Aorta (tissue), 5 donors: Measurements from ENCODE around the gene CD81. TPM values are rescaled to one million over a fixed set of nuclear protein-coding genes. Genes with fewer than 3 reads are reported as not detected.

Experiments
- ATAC-seq: fragments of 200-7000 bp; cut with Tn5 transposase; one replicate; pipeline ENCODE4 v1.9.1; 2022; ENCODE audit warnings: moderate library complexity; ENCODE audit not compliant: low FRiP score
- DNase-seq, 2 donors: peaks; one replicate each; pipeline ENCODE4 v3.0.0-alpha.2; 2020
- H3K27ac ChIP-seq, 2 donors: one replicate each; pipeline ENCODE4 v1.5.1; 2013; ENCODE audit warnings: low read length in 2 of 2, mild to moderate bottlenecking in 2 of 2, moderate library complexity in 2 of 2, control low read depth in 1 of 2, inconsistent platforms in 1 of 2, low read depth in 1 of 2
- H3K27me3 ChIP-seq, 2 donors: one replicate each; pipeline ENCODE4 v1.6.1; 2013; ENCODE audit warnings: control low read depth in 1 of 2, low read length in 1 of 2, mild to moderate bottlenecking in 1 of 2, moderate library complexity in 1 of 2; ENCODE audit not compliant: insufficient read depth in 2 of 2, control insufficient read depth in 1 of 2
- H3K36me3 ChIP-seq, 2 donors: one replicate each; pipeline ENCODE4 v1.6.1; 2013; ENCODE audit warnings: control low read depth in 1 of 2, low read length in 1 of 2, mild to moderate bottlenecking in 1 of 2; ENCODE audit not compliant: insufficient read depth in 2 of 2, control insufficient read depth in 1 of 2
- H3K4me1 ChIP-seq, 2 donors: one replicate each; pipeline ENCODE4 v1.6.1; 2013; ENCODE audit warnings: low read length in 2 of 2, control low read depth in 1 of 2, mild to moderate bottlenecking in 1 of 2, moderate library complexity in 1 of 2; ENCODE audit not compliant: insufficient read depth in 2 of 2, control insufficient read depth in 1 of 2
- H3K4me3 ChIP-seq, 2 donors: one replicate each; pipeline ENCODE4 v1.5.1; 2013; ENCODE audit warnings: low read length in 2 of 2, control low read depth in 1 of 2, mild to moderate bottlenecking in 1 of 2
- H3K9me3 ChIP-seq: one replicate; pipeline ENCODE4 v1.6.1; 2013; ENCODE audit warnings: mild to moderate bottlenecking, low read length; ENCODE audit not compliant: control insufficient read depth
- WGBS, 2 donors: extraction: QIAGEN DNeasy Blood & Tissue Kit; methylation state at CpG; one replicate each; pipeline ENCODE4 v1.1.7; 2013; 5-methylcytosine and 5-hydroxymethylcytosine counted together
- intact Hi-C, 2 donors: fragments of 100-400 bp; cut with DNase I; formaldehyde crosslinking; loops; one replicate each; pipeline versions ENCODE4 v1.14.2 to v1.15.0; 2022
- polyA plus RNA-seq, 2 donors: library from polyadenylated mRNA; stranded (reverse); fragments of 200-250 nt; gene quantifications; one replicate each; pipeline ENCODE4 v1.2.3, GENCODE V29; 2013
- total RNA-seq, 2 donors: library from RNA; stranded (reverse); fragmentation: NEBNext Ultra II Directional; extraction: Animal tissue kit (Norgen Biotek cat#: 25700); gene quantifications; one replicate each; pipeline ENCODE4 v1.2.1, GENCODE V29; 2021
- donor health status: healthy with polysubstance abuse.
- donor health status: Bipolar disorder and iron deficiency.
- donor health status: DM: no; HTN: no; CAD: no.
- donor health status: DM: no; HTN: no; CAD: no.
- donor health status: DM: yes; HTN: yes; CAD: no.

The CD81 gene
- total and polyA plus RNA-seq, 4 donors: 363 to 784 (median 579) TPM

DNA sequence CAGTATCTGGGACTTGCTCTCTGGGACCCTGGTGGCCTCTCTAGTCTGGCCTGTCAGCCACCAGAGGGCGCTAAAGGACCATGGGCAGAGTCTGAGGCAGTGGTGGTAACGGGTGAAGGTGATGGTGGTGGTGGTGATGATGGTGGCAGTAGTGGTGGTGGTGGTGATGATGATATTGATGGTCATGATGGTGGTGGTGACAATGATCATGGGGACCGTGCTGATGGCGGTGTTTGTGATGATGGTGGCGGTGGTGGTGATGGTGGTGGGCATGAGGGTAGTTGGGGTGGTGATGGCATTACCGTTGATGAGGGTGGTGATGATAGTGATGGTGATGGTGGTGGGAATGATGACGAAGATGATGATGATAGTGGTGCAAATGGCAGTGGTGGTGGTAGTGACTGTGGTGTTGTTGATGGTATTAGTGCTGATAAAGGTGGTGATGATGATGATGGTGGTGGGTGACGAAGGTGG is 51.2 kb downstream of the CD81 start:
- no peaks in the 10 kb centered on the region for H3K9me3 ChIP-seq
- 53 to 54% methylated on average over 8 of the region's 8 CpGs for WGBS, 2 donors
- no peaks in the 10 kb centered on the region for H3K27me3 ChIP-seq
- intact Hi-C loops: loop anchor here in 1 of 2 donors (2.0 kb wide), 1 partner anchor 102 kb away; no protein-coding TSS in a partner anchor
- no peak overlapping the region for H3K27ac ChIP-seq
- H3K4me1 ChIP-seq: no peaks in the 10 kb centered on the region
- H3K4me3 ChIP-seq: no peak overlapping the region
- no peaks in the 10 kb centered on the region for H3K36me3 ChIP-seq
- DNase-seq: peak in 1 of 2 donors; percentile 80
- ATAC-seq: peak; percentile 55

DNA sequence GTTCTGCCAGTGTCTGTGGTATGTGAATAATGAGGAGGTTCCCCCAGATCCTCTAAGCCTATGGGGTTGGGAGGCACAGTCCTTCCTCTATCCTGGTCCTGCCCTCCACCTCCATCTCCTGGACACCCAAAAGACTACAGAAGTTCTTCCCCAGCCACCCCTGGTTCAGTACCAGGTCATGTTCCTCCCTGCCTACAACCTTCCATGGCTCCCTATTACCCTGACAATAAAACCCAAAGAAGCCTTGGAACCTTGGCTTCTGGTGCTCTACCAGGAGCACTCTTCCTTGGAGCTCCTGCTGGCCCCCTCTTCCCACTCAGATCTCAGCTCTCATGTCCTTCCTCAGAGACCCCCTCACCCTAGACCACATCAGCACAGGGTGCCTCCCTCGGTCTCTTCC is 54.3 kb downstream of the CD81 start:
- 77 to 82% methylated on average over 1 of the region's 1 CpG for WGBS, 2 donors
- no peak overlapping the region for H3K4me3 ChIP-seq
- no peaks in the 10 kb centered on the region for H3K4me1 ChIP-seq
- peak; percentile 3 to 19 for DNase-seq
- H3K36me3 ChIP-seq: no peaks in the 10 kb centered on the region
- intact Hi-C loops: no loop called here
- H3K27ac ChIP-seq: no peak overlapping the region
- no peaks in the 10 kb centered on the region for H3K27me3 ChIP-seq
- no peaks in the 10 kb centered on the region for H3K9me3 ChIP-seq
- no peak for ATAC-seq

DNA sequence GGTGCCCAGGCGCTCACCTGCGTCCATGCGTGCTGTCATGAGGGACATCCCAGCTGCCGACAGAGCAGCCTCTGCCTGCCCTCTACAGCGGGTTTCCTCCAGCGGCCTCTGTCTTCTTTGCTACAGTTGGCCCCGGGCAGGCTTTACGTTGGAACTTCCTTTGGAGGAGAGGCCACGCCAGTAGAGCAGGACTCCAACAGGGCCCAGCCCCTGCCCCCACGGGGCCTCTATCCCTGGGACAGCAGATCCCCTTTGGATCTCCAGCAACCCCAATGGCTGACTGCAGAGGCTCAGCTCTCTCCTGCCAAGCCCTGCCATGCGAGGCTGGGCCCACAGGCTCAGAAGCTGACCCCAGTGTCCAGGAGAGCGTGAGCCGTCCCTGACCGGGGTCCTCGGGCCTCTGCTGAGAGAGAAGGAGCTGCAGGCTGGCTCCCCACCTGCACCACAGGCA is 55.1 kb downstream of the CD81 start:
- Histone ChIP-seq H3K36me3 (no peaks in the 10 kb centered on the region), H3K9me3 (no peaks in the 10 kb centered on the region), H3K4me1 (no peaks in the 10 kb centered on the region), H3K4me3 (no peak overlapping the region), H3K27me3 (no peaks in the 10 kb centered on the region), H3K27ac (no peak overlapping the region)
- 69 to 74% methylated on average over 15 of the region's 15 CpGs for WGBS, 2 donors
- peak; percentile 45 to 53 for DNase-seq
- no peak for ATAC-seq
- intact Hi-C loops: no loop called here

DNA sequence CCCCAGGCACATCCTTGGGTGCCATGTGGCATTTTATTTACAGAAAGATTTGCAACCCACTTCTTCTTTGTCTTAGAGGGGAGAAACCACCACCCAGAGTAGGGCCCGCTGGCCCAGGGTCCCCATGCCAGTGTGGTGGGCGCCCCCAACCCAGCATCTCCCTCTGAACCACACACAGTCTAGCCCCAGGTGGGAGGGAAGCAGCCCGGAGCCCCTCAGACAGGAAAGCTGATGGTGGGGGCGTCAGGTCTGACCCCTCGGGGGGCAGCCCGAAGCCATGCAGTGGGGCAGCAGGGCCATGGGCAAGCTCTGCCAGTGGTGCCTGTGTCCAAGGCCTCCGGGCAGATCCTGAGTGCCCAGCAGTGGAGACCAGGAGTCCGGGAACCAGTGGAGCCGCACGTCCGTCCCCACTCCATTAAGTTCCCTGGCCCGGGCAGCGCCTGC is 55.5 kb downstream of the CD81 start:
- no peak overlapping the region for H3K4me3 ChIP-seq
- no peaks in the 10 kb centered on the region for H3K9me3 ChIP-seq
- DNase-seq (peak; percentile 33 to 56), ATAC-seq (no peak)
- no peaks in the 10 kb centered on the region for H3K4me1 ChIP-seq
- H3K36me3 ChIP-seq: no peaks in the 10 kb centered on the region
- no peak overlapping the region for H3K27ac ChIP-seq
- 86 to 92% methylated on average over 10 to 13 of the region's 13 CpGs for WGBS, 2 donors
- H3K27me3 ChIP-seq: no peaks in the 10 kb centered on the region
- intact Hi-C loops: no loop called here

DNA sequence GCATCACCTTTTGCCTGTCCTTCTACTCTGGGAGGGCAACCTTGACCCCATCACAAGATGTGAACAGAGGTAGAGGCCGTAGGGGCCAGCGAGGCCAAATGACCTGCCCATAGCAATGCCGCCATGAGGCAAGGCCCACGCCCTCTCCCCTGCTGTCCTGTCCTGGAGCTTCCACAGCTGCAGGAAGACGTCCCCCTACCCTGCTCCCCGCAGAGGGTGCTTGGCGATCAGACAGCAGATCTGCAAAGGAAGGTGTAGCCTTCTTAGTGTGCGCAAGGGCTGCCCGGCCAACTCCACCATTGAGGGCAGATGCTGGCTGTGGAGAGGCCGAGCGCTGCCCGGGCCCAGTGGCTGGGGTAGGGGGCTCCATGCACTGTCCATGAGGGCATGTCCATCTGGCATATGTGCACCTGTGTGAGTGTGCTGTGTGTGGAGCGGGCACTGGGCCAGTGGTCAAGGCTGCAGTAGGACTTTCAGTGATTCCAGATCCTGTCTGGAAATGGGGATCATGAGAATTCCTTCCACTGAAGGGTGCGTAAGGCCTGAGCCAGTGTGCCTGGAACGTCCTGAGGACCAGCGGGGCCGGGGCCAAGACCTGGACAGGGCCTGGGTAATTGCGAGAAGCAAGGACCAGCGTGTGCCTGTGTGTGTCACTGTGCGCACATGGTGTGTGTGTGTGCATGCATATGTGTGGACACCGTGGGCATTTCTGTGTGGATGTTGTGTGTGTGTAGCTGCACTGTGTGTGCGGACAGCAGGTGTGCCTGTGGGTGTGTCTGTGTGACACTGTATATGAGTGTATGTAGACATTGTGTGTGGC is 56.2 kb downstream of the CD81 start:
- Histone ChIP-seq H3K27ac (no peak overlapping the region), H3K4me1 (no peaks in the 10 kb centered on the region), H3K27me3 (no peaks in the 10 kb centered on the region), H3K4me3 (no peak overlapping the region), H3K9me3 (no peaks in the 10 kb centered on the region), H3K36me3 (no peaks in the 10 kb centered on the region)
- intact Hi-C loops: no loop called here
- DNase-seq: peak; percentile 27 to 60
- 81 to 84% methylated on average over 22 of the region's 22 CpGs for WGBS, 2 donors
- ATAC-seq: no peak

DNA sequence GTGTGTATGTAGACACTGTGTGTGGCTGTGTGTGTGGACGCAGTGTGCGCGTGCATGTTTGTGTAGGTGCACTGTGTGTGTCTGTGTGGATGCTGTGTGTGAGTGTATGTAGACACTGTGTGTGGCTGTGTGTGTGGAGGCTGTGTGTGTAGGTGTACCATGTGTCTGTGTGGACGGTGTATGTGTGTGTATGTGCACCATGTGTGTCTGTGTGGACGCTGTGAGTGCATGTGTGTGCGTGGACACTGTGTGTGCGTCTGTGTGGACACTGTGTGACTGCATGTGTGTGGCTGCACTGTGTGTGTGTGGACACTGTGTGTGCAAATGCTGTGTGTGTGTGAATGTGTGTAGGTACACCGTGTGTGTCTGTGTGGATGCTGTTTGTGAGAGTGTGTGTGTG is 56.9 kb downstream of the CD81 start:
- no peaks in the 10 kb centered on the region for H3K9me3 ChIP-seq
- DNase-seq (peak; percentile 24 to 25), ATAC-seq (no peak)
- no peak overlapping the region for H3K4me3 ChIP-seq
- H3K36me3 ChIP-seq: no peaks in the 10 kb centered on the region
- intact Hi-C loops: no loop called here
- 81 to 93% methylated on average over 8 of the region's 8 CpGs for WGBS, 2 donors
- H3K27me3 ChIP-seq: no peaks in the 10 kb centered on the region
- no peak overlapping the region for H3K27ac ChIP-seq
- H3K4me1 ChIP-seq: no peaks in the 10 kb centered on the region

DNA sequence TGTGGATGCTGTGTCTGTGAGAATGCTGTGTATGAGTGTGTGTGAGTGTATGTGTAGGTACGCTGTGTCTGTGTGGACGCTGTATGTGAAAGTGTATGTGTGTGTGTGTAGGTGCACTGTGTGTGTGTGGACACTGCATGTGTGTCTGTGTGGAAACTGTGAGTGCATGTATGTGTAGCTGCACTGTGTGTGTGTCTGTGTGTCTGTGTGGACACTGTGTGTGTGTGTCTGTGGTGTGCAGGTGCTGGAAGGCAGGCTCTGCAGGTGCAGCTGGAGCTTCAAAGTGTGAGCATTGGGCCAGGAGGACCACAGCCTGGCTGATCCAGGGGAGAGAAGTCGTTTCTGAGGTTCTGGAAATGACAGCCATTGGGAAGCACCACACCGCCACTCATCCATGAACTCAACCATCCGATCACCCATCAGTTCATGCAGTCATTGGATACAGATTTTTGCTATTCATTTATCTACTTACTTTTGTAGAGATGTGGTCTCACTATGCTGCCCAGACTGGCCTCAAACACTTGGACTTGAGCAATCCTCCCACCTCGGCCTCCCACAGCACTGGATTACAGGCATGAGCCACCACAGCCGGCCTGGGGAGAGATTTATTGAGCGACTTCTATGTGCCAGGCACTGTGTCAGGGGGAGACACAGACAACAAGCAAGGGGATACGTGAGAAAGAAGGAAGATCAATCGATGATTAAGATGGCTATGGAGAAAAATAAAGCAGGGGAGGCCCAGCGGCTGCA is 57.6 kb downstream of the CD81 start:
- intact Hi-C loops: no loop called here
- H3K4me1 ChIP-seq: no peaks in the 10 kb centered on the region
- peak; percentile 9 to 33 for DNase-seq

DNA sequence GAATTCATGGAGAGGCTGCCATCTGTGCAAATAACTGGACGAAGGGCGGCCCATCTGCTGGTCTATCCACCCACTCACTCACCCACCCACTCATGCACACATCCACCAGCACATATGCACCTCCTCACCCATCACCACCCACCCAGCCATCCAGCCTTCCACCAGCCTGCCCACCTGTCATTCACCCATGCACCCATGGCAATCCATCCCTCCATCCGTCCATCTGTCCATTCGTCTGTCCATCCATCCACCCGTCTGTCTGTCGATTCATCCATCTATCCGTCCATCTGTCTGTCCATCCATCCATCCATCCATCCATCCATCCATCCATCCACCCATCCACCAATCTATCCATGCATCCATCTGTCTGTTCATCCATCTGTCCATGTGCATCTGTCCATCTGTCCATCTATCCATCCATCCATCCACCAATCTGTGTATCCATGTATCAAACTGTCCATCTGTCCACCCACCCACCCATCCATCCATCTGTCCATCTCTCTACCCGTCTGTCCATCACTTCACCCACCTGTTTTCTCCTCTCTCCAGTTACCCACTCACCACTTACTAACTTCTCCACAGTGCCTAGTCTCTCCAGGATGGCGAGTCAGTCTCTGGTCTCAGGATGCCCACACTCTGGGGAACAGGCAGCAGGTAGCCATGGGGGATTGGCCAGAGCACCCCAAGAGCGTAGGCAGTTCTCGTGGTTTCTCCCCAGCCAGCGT is 58.3 kb downstream of the CD81 start:
- Histone ChIP-seq H3K4me1 (no peaks in the 10 kb centered on the region), H3K27ac (no peak overlapping the region), H3K9me3 (no peaks in the 10 kb centered on the region), H3K4me3 (no peak overlapping the region), H3K36me3 (no peaks in the 10 kb centered on the region), H3K27me3 (no peaks in the 10 kb centered on the region)
- intact Hi-C loops: no loop called here
- peak; percentile 27 to 55 for DNase-seq
- WGBS, 2 donors: 86 to 87% methylated on average over 12 of the region's 12 CpGs
- no peak for ATAC-seq

More for the DNA sequence above, 57.6 kb downstream of the CD81 start:
- Histone ChIP-seq H3K27ac (no peak overlapping the region), H3K27me3 (no peaks in the 10 kb centered on the region), H3K9me3 (no peaks in the 10 kb centered on the region), H3K4me3 (no peak overlapping the region), H3K36me3 (no peaks in the 10 kb centered on the region)
- 82 to 84% methylated on average over 11 of the region's 11 CpGs for WGBS, 2 donors
- ATAC-seq: no peak
